HEK293T (cell line): ENCODE results near the gene CHRNA1.

Experiments used
- ARNT ChIP-seq: fragments of 450-650 bp; IDR thresholded peaks from 2 replicates; pipeline ENCODE4 v1.6.1; 2017; ENCODE audit warnings: mild to moderate bottlenecking
- BHLHE40 ChIP-seq: fragments of 450-650 bp; IDR thresholded peaks from 2 replicates; pipeline ENCODE4 v1.6.1; 2016; ENCODE audit warnings: mild to moderate bottlenecking, moderate library complexity, borderline replicate concordance
- HDGF ChIP-seq: fragments of 450-650 bp; IDR thresholded peaks from 2 replicates; pipeline ENCODE4 v1.6.1; 2017; ENCODE audit warnings: antibody characterized with exemption, borderline replicate concordance
- SP1 ChIP-seq: fragments of 450-650 bp; IDR thresholded peaks from 2 replicates; pipeline ENCODE4 v1.6.1; 2017

DNA sequence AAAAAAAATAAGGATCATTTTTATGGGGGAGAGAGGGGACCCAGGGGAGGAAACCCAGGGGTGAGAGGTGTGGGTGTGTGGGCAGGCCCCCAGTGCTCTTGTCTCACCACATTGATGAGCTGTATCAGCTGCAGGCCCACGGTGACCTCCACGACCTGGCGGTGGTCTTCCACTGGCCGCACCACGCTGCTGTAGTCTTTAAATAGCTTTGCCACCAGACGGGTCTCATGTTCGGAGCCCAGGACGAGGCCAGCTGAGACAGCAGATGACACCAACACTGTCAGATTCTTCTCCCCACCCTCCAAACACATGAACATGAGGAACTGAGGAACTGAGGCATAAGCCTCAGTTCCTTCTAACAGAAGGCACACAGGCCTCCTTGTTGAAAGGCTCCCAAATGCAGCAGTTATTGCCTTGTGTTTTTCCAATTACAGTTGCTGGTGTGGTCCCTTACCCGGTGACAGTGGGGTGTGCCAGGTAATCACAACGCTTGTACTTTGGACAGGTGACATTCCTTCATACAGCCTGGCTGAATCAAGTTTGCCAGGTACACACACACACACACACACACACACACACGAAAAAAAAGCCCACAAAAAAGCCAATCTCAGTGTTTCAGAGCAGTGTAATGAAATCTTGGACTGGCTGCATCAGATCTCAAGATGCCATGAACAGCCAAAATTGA is 4.7 kb downstream of the CHRNA1 start:
- TF ChIP-seq HDGF (no peak), ARNT (no peak), BHLHE40 (no peak), SP1 (no peak)
